Heart left ventricle (tissue), 16 donors: ENCODE results near the gene OSM. TPM values are rescaled to one million over a fixed set of nuclear protein-coding genes. Genes with fewer than 3 reads are reported as not detected.

Experiments used
- ATAC-seq, 4 donors: fragments of 200-7000 bp; cut with Tn5 transposase; one replicate each; pipeline ENCODE4 v1.9.1; 2020 to 2022; ENCODE audit warnings: moderate library complexity in 4 of 4, mild to moderate bottlenecking in 3 of 4, moderate number of reproducible peaks in 1 of 4
- DNase-seq, 5 donors: peaks; one replicate each; pipeline ENCODE4 v3.0.0-alpha.2; 2020
- H3K27ac ChIP-seq, 12 donors: fragments of 200-600 bp; sonication (generic) in 4 of 12; one replicate each; pipeline versions ENCODE4 v1.5.0 to v1.8.0; 2016 to 2022; ENCODE audit warnings: mild to moderate bottlenecking in 2 of 12
- H3K27me3 ChIP-seq, 9 donors: fragments of 200-600 bp; sonication (generic) in 2 of 9; one replicate each; pipeline versions ENCODE4 v1.5.1 to v1.8.0; 2016 to 2022; ENCODE audit warnings: mild to moderate bottlenecking in 3 of 9
- H3K36me3 ChIP-seq, 9 donors: fragments of 200-600 bp; sonication (generic) in 2 of 9; one replicate each; pipeline versions ENCODE4 v1.5.0 to v1.8.0; 2018 to 2022; ENCODE audit warnings: mild to moderate bottlenecking in 2 of 9
- H3K4me1 ChIP-seq, 12 donors: fragments of 200-600 bp; sonication (generic) in 4 of 12; one replicate each; pipeline versions ENCODE4 v1.5.0 to v1.8.0; 2016 to 2022; ENCODE audit warnings: mild to moderate bottlenecking in 3 of 12
- H3K4me3 ChIP-seq, 12 donors: fragments of 200-600 bp; sonication (generic) in 4 of 12; one replicate each; pipeline versions ENCODE4 v1.5.0 to v1.8.0; 2017 to 2022; ENCODE audit warnings: mild to moderate bottlenecking in 9 of 12, moderate library complexity in 4 of 12
- H3K9me3 ChIP-seq, 12 donors: fragments of 200-600 bp; sonication (generic) in 4 of 12; one replicate each; pipeline versions ENCODE4 v1.5.0 to v1.8.0; 2016 to 2022; ENCODE audit warnings: mild to moderate bottlenecking in 1 of 12
- POLR2A ChIP-seq, 2 donors: fragments of 450-650 bp; IDR thresholded peaks; one replicate each; pipeline ENCODE4 v1.6.1; 2017; ENCODE audit warnings: antibody characterized with exemption in 2 of 2, mild to moderate bottlenecking in 2 of 2, moderate library complexity in 2 of 2
- WGBS, 4 donors: extraction: QIAGEN DNeasy Blood & Tissue Kit in 2 of 4; methylation state at CpG; one replicate each; pipeline versions ENCODE4 v1.1.5 to v1.1.7; 2013 to 2018; 5-methylcytosine and 5-hydroxymethylcytosine counted together
- intact Hi-C, 10 donors: fragments of 100-400 bp; cut with DNase I; formaldehyde crosslinking; loops; one replicate each; pipeline versions ENCODE4 v1.11.1 to v1.14.2; 2022
- polyA plus RNA-seq, 2 donors: library from polyadenylated mRNA; stranded (reverse); fragments of 200-250 nt; gene quantifications; one replicate each; pipeline ENCODE4 v1.2.3, GENCODE V29; 2013
- total RNA-seq, 9 donors: library from RNA; depleted of rRNA in 2 of 9; stranded (reverse); fragments of >200 nt in 2 of 9; fragmentation: NEBNext Ultra II Directional in 3 of 9; extraction: Animal tissue kit (Norgen Biotek cat#: 25700) in 3 of 9; gene quantifications; one replicate each; pipeline versions ENCODE4 v1.1.0 to v1.2.4, GENCODE V29; 2016 to 2023
- TF ChIP-seq, protein P1 (sequence below), 12 donors: fragments of 200-600 bp; sonication (generic) in 4 of 12; IDR thresholded peaks; one replicate each; pipeline versions ENCODE4 v1.5.0 to v1.8.0; 2018 to 2022; ENCODE audit warnings: antibody characterized with exemption in 12 of 12, mild to moderate bottlenecking in 5 of 12
- donor health status: ischemic (EF 13 %, LVEDD 7.1; RV severe dilation, severe dysfunction).
- donor health status: healthy with polysubstance abuse.
- donor health status: DM: no; HTN: yes; CAD: no.
- donor health status: DM: no; HTN: no; CAD: no.
- donor health status: ischemic (EF 25% LVEDD 6.9; RV normal size, moderate dysfunction).
- donor health status: ischemic (EF 25% LVEDD 5.7; RV mildly dilated, moderate dysfunction).
- donor health status: healthy.
- donor health status: DM: yes; HTN: yes; CAD: no.
- donor health status: ischemic (EF 35%, LVEDD 5.7; RV mildly dilated, moderate dysfunction).
- donor health status: nonischemic (EF 11% LVEDD 7.7; RV severe dilation, severe dysfunction).
- donor health status: DM: yes; HTN: yes; CAD: no.
- donor health status: PGD.
- donor health status: ischemic (EF 29% LVEDD 5.4; RV normal size, mild dysfunction).
- donor health status: nonischemic (EF 23%, LVEDD 6.1; RV moderate dilation, normal function).

OSM gene
- total and polyA plus RNA-seq, 11 donors = 0.17 to 5.0 (median 0.27) TPM; not detected in 2

DNA sequence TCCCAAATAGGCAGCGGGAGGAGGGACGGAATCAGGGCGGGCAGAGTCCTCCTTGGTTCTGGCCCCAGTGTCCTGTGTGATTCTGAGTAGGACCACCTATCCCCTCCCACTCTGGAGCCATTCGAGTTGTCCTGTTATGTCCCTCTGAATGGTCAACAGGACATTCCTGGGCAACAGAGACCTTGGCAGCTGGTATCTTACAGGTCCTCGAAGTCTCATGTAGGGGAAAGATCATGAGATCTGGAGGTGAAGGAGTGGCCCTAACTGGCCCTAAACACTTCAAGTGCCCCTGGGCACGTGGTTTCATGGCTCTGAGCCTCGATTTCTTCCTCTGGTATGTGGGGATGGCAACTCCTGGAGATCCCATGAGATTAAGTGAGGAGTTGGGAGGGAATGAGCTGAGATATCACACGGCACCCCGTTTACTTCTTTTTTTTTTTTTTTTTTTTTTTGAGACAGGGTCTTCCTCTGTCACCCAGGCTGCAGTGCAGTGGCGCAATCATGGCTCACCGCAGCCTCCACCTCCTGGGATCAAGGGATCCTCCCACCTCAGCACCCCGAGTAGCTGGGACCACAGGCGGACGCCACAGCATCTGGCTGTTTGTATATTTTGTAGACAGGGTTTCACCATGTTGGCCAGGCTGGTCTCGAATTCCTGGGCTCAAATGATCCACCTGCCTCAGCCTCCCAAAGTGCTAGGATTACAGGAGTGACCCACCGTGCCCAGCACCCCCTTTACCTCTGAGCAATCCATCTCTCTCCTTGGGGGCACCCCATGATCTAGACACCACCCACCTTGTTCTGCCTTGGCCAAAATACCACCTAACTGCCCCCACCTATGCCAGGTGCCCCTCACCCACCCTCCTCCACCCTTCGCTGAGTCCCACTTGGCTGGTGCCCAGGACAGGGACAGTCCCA lies 26.9 kb downstream of the OSM start:
- intact Hi-C loops = no loop called here
- DNase-seq (no peak), ATAC-seq (no peak)
- Histone ChIP-seq H3K27ac (no peak overlapping the region), H3K4me1 (peaks cover 0 to 4% (median 0%) of the 10 kb centered on the region in 12 donors), H3K9me3 (no peaks in the 10 kb centered on the region), H3K36me3 (no peaks in the 10 kb centered on the region), H3K27me3 (peaks cover 0 to 27% (median 0%) of the 10 kb centered on the region in 9 donors), H3K4me3 (no peak overlapping the region)
- 82 to 93% (median 87%) methylated on average over 17 of the region's 17 CpGs for WGBS, 4 donors
- no peak for TF ChIP-seq POLR2A (IDR thresholded peaks at IDR 0.05)
- TF ChIP-seq, protein P1, sequence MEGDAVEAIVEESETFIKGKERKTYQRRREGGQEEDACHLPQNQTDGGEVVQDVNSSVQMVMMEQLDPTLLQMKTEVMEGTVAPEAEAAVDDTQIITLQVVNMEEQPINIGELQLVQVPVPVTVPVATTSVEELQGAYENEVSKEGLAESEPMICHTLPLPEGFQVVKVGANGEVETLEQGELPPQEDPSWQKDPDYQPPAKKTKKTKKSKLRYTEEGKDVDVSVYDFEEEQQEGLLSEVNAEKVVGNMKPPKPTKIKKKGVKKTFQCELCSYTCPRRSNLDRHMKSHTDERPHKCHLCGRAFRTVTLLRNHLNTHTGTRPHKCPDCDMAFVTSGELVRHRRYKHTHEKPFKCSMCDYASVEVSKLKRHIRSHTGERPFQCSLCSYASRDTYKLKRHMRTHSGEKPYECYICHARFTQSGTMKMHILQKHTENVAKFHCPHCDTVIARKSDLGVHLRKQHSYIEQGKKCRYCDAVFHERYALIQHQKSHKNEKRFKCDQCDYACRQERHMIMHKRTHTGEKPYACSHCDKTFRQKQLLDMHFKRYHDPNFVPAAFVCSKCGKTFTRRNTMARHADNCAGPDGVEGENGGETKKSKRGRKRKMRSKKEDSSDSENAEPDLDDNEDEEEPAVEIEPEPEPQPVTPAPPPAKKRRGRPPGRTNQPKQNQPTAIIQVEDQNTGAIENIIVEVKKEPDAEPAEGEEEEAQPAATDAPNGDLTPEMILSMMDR (IDR thresholded peaks at IDR 0.05) = no peak

DNA sequence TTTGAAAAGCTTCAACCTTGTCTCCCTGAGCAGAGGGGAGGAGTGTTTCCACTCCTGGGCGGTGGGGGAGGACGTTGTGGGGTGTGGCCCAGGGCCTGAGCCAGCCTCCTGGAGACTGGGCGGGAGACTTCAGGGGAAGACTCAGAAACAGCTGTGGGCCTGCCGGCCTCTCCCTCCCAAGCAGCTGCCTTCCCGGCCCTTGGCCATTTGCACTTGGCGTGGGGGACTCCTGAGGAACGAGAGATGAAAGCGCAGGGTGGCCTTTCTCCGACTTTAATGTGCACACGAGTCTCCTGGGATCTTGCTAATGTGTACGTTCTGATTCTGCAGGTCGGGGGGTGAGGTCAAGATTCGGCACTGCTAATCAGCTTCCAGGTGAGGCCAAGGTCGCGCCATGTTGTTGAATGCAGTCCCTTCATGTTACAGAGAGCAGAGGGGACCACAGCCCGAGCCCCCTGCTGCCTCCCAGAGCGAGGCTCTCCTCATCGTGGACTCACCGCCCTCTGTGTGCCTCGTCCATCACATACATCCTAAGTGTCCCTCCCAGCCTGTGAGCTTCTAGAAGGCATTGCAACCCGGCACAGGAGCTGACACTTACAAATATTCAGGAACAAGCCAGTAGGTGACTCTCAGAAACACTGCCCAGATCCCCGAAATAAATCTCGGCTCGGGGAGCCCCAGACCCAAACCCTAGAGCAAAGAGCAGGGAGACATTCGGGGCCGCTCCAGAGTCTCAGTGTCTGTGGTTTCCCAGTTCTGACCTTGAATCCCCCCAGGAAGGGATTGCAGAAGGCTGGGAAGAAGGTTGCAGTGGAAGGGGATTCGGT lies 27.8 kb downstream of the OSM start:
- no peak overlapping the region for H3K27ac ChIP-seq
- H3K9me3 ChIP-seq = no peaks in the 10 kb centered on the region
- ATAC-seq (peak in 3 of 4 donors; percentile 68 to 84 (median 82)), DNase-seq (peak in 3 of 5 donors; percentile 52 to 79 (median 74))
- H3K4me1 ChIP-seq = peaks cover 0 to 4% (median 0%) of the 10 kb centered on the region in 12 donors
- TF ChIP-seq POLR2A (IDR thresholded peaks at IDR 0.05) = no peak
- TF ChIP-seq, protein P1 (IDR thresholded peaks at IDR 0.05) = no peak
- WGBS, 4 donors = 63 to 72% (median 67%) methylated on average over 23 to 27 of the region's 27 CpGs
- no peaks in the 10 kb centered on the region for H3K36me3 ChIP-seq
- H3K4me3 ChIP-seq = no peak overlapping the region
- H3K27me3 ChIP-seq = peaks cover 0 to 22% (median 0%) of the 10 kb centered on the region in 9 donors
- intact Hi-C loops = no loop called here

DNA sequence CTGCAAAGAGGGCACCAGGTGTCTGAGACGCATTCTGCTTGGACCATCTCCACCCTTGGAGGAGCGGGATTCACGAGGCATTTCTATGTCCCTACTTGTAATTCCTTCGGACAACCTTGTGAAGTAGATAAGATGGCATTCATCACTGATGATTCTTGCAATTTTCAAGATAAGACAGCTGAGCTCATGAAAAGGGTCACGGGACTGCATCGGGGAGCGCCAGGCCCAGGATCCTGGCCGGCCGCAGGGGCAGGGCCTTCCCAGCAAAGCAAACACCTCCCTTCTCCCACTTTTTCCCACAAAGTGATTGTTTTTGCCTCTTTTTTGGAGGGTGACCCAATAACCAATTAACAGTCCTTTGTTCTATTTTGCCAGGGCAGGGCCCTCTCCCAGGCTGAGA lies 28.5 kb downstream of the OSM start:
- Histone ChIP-seq H3K27ac (no peak overlapping the region), H3K4me3 (no peak overlapping the region), H3K36me3 (no peaks in the 10 kb centered on the region), H3K27me3 (peaks cover 0 to 28% (median under 1%) of the 10 kb centered on the region in 9 donors), H3K9me3 (no peaks in the 10 kb centered on the region), H3K4me1 (peaks cover 0 to 4% (median 0%) of the 10 kb centered on the region in 12 donors)
- no peak for TF ChIP-seq POLR2A (IDR thresholded peaks at IDR 0.05)
- TF ChIP-seq, protein P1 (IDR thresholded peaks at IDR 0.05) = no peak
- no peak for DNase-seq
- ATAC-seq = no peak
- intact Hi-C loops = no loop called here
- WGBS, 4 donors = 92 to 95% (median 93%) methylated on average over 9 of the region's 9 CpGs

DNA sequence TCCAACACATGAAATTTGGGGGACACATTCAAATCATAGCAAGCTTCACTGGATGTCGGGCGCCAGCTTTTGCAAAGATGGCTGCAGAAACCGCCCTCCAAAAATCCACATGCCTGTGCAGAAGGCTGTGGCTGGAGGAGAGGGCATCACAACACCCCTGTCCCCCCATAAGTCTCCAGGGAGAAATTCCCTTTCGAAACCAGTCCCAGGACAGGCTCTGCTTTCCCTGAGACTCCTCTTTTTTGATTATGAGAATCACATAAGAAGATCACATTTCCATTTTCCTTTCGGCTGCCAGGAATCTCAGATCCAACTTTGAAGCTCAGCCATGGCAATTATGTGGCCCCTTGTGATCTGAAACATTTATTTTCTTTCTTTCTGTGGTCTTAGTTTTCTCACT lies 29.8 kb downstream of the OSM start:
- H3K4me1 ChIP-seq = peaks cover 0 to 4% (median 0%) of the 10 kb centered on the region in 12 donors
- intact Hi-C loops = no loop called here
- 94 to 97% (median 96%) methylated on average over 5 of the region's 5 CpGs for WGBS, 4 donors
- no peak for DNase-seq
- no peak for ATAC-seq
- no peaks in the 10 kb centered on the region for H3K9me3 ChIP-seq
- no peaks in the 10 kb centered on the region for H3K36me3 ChIP-seq
- H3K27me3 ChIP-seq = peaks cover 0 to 34% (median 11%) of the 10 kb centered on the region in 9 donors
- H3K27ac ChIP-seq = no peak overlapping the region
- no peak overlapping the region for H3K4me3 ChIP-seq
- TF ChIP-seq, protein P1 (IDR thresholded peaks at IDR 0.05) = no peak
- TF ChIP-seq POLR2A (IDR thresholded peaks at IDR 0.05) = no peak
